A549 (cell line): Measurements from ENCODE around the gene FBXO15.

Experiments
- CBX8 ChIP-seq: fragments of 200-600 bp; sonication (generic); IDR thresholded peaks from 2 replicates; pipeline ENCODE4 v1.6.1; 2016
- CEBPB ChIP-seq, 2 experiments: fragments of >200 bp in 1 of 2; sonication (Bioruptor Twin) in 1 of 2; formaldehyde crosslinking in 1 of 2; IDR thresholded peaks; 2 replicates each; pipeline ENCODE4 v1.6.1; 2012 to 2016
- EP300 ChIP-seq, 2 experiments: fragments of >200 bp; sonication (Bioruptor Twin); formaldehyde crosslinking; IDR thresholded peaks; 2 replicates in 1 of 2; 3 replicates in 1 of 2; pipeline ENCODE4 v1.6.1; 2016 to 2017
- POLR2A ChIP-seq: IDR thresholded peaks from 2 replicates; pipeline ENCODE4 v1.6.1; 2012; ENCODE audit warnings: mild to moderate bottlenecking, low read length
- ZFP36 ChIP-seq: fragments of 450-650 bp; IDR thresholded peaks from 2 replicates; pipeline ENCODE4 v1.6.1; 2014; ENCODE audit warnings: borderline replicate concordance; ENCODE audit not compliant: partially characterized antibody
- TF ChIP-seq, protein P1 (sequence below): fragments of >200 bp; sonication (Bioruptor Twin); formaldehyde crosslinking; IDR thresholded peaks from 3 replicates; pipeline ENCODE4 v1.5.1; 2016
- TF ChIP-seq, protein P2 (sequence below): fragments of 200-600 bp; sonication (generic); IDR thresholded peaks from 2 replicates; pipeline ENCODE4 v1.6.1; 2016; ENCODE audit warnings: antibody characterized with exemption, mild to moderate bottlenecking, moderate library complexity
- TF ChIP-seq, protein P3 (sequence below): IDR thresholded peaks from 2 replicates; pipeline ENCODE4 v1.6.1; 2012

DNA sequence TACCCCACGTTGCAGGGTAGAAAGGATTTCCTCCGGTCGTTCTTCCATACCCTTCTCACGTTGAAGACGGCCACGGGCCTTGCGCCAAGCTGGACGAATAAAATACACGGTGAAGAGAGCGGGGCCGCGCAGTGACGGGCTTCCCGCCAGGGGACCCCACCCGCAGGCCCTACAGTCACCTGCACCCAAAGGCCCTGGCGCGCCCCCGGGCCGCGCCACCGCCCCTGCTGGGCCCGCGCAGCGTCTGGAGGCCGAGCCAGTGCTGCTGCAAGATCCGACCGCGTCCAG, 199 bp downstream of the FBXO15 start:
- TF ChIP-seq, protein P1, sequence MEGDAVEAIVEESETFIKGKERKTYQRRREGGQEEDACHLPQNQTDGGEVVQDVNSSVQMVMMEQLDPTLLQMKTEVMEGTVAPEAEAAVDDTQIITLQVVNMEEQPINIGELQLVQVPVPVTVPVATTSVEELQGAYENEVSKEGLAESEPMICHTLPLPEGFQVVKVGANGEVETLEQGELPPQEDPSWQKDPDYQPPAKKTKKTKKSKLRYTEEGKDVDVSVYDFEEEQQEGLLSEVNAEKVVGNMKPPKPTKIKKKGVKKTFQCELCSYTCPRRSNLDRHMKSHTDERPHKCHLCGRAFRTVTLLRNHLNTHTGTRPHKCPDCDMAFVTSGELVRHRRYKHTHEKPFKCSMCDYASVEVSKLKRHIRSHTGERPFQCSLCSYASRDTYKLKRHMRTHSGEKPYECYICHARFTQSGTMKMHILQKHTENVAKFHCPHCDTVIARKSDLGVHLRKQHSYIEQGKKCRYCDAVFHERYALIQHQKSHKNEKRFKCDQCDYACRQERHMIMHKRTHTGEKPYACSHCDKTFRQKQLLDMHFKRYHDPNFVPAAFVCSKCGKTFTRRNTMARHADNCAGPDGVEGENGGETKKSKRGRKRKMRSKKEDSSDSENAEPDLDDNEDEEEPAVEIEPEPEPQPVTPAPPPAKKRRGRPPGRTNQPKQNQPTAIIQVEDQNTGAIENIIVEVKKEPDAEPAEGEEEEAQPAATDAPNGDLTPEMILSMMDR: no peak
- TF ChIP-seq, protein P2, sequence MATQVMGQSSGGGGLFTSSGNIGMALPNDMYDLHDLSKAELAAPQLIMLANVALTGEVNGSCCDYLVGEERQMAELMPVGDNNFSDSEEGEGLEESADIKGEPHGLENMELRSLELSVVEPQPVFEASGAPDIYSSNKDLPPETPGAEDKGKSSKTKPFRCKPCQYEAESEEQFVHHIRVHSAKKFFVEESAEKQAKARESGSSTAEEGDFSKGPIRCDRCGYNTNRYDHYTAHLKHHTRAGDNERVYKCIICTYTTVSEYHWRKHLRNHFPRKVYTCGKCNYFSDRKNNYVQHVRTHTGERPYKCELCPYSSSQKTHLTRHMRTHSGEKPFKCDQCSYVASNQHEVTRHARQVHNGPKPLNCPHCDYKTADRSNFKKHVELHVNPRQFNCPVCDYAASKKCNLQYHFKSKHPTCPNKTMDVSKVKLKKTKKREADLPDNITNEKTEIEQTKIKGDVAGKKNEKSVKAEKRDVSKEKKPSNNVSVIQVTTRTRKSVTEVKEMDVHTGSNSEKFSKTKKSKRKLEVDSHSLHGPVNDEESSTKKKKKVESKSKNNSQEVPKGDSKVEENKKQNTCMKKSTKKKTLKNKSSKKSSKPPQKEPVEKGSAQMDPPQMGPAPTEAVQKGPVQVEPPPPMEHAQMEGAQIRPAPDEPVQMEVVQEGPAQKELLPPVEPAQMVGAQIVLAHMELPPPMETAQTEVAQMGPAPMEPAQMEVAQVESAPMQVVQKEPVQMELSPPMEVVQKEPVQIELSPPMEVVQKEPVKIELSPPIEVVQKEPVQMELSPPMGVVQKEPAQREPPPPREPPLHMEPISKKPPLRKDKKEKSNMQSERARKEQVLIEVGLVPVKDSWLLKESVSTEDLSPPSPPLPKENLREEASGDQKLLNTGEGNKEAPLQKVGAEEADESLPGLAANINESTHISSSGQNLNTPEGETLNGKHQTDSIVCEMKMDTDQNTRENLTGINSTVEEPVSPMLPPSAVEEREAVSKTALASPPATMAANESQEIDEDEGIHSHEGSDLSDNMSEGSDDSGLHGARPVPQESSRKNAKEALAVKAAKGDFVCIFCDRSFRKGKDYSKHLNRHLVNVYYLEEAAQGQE: no peak
- TF ChIP-seq CBX8 (no peak), POLR2A (no peak), CEBPB (IDR thresholded peaks at IDR 0.05) (no peak), ZFP36 (no peak), EP300 (IDR thresholded peaks at IDR 0.05) (no peak)
- TF ChIP-seq, protein P3, sequence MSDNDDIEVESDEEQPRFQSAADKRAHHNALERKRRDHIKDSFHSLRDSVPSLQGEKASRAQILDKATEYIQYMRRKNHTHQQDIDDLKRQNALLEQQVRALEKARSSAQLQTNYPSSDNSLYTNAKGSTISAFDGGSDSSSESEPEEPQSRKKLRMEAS: no peak
